HepG2 (cell line): ENCODE data around the gene ZCWPW2. TPM values are rescaled to one million over a fixed set of nuclear protein-coding genes. Genes with fewer than 3 reads are reported as not detected.

Experiments used
- ATAC-seq: fragments of 200-7000 bp; cut with Tn5 transposase; 3 replicates; pipeline ENCODE4 v1.9.1; 2020; ENCODE audit warnings: mild to moderate bottlenecking, moderate library complexity
- BruUV-seq: library from RNA; stranded (reverse); fragments of 400-500 nt; replicated peaks from 2 replicates; lab custom pipeline; 2021; lab: Mats Ljungman, UMichigan
- CTCF ChIA-PET: fragments of 300-600 bp; formaldehyde crosslinking; extraction: SDS; loops from one replicate; lab custom pipeline; 2021; ENCODE audit warnings: low total read pairs, inconsistent platforms, low intra/inter-chr PET ratio; lab: Yijun Ruan, JAX
- POLR2A ChIA-PET: fragments of 350-600 bp; sonication (Branson Sonifier 250); formaldehyde crosslinking; loops from one replicate; lab custom pipeline; 2020; ENCODE audit warnings: antibody characterized with exemption, inconsistent platforms; lab: Yijun Ruan, JAX
- DNase-seq: peaks from one replicate; pipeline ENCODE4 v3.0.0-alpha.2; 2015; ENCODE audit warnings: low spot score
- FAIRE-seq: peaks from 3 replicates; lab custom pipeline; 2011; peaks lifted over from hg19 to GRCh38; lab: Jason Lieb, UNC
- H2AFZ ChIP-seq: one replicate; pipeline ENCODE4 v1.6.1; 2011; ENCODE audit warnings: low read length, inconsistent platforms
- H3K27ac ChIP-seq: fragments of 300-600 bp; 3 replicates; pipeline ENCODE4 v1.8.0; 2011; ENCODE audit warnings: mixed run types, mild to moderate bottlenecking, mixed read lengths, low read length, inconsistent platforms; ENCODE audit not compliant: insufficient read depth; ENCODE audit errors: extremely low read length
- H3K27me3 ChIP-seq, 2 experiments: fragments of 200-600 bp in 1 of 2; 2 replicates in 1 of 2; 3 replicates in 1 of 2; pipeline versions ENCODE4 v1.6.0 to v1.8.0; 2011; ENCODE audit warnings: low read length in 2 of 2, mild to moderate bottlenecking in 2 of 2, moderate library complexity in 2 of 2, inconsistent platforms in 1 of 2; ENCODE audit not compliant: insufficient read depth in 2 of 2, control insufficient read depth in 1 of 2
- H3K36me3 ChIP-seq, 2 experiments: fragments of 200-600 bp in 1 of 2; replicated peaks in 1 of 2; 2 replicates in 1 of 2; 3 replicates in 1 of 2; pipeline versions ENCODE4 v1.5.1 to v1.8.0; 2011; ENCODE audit warnings: low read length in 2 of 2, inconsistent platforms in 1 of 2; ENCODE audit not compliant: insufficient read depth in 2 of 2, control insufficient read depth in 1 of 2
- H3K4me1 ChIP-seq: 2 replicates; pipeline ENCODE4 v1.5.1; 2012; ENCODE audit warnings: low read length, inconsistent platforms; ENCODE audit not compliant: insufficient read depth
- H3K4me2 ChIP-seq: 2 replicates; pipeline ENCODE4 v1.6.0; 2011; ENCODE audit warnings: low read depth, low read length, inconsistent platforms
- H3K4me3 ChIP-seq, 3 experiments: fragments of 200-600 bp in 1 of 3; sonication (generic), shearing (Covaris generic) in 1 of 3; replicated peaks in 1 of 3; 2 replicates each; pipeline ENCODE4 v1.5.1; 2011 to 2016; ENCODE audit warnings: low read length in 3 of 3, inconsistent platforms in 2 of 3, low read depth in 2 of 3, mild to moderate bottlenecking in 2 of 3, control low read depth in 1 of 3, mixed read lengths in 1 of 3; ENCODE audit not compliant: insufficient read depth in 1 of 3
- H3K79me2 ChIP-seq: one replicate; pipeline ENCODE4 v1.6.1; 2011; ENCODE audit warnings: low read length, inconsistent platforms; ENCODE audit not compliant: insufficient read depth
- H3K9ac ChIP-seq: 2 replicates; pipeline ENCODE4 v1.6.0; 2011; ENCODE audit warnings: mild to moderate bottlenecking, low read depth, low read length, inconsistent platforms; ENCODE audit not compliant: insufficient read depth
- H3K9me3 ChIP-seq: 2 replicates; pipeline ENCODE4 v1.5.1; 2012; ENCODE audit warnings: mild to moderate bottlenecking, low read length
- H4K20me1 ChIP-seq: 2 replicates; pipeline ENCODE4 v1.6.0; 2011; ENCODE audit warnings: inconsistent platforms, mild to moderate bottlenecking, low read length, moderate library complexity; ENCODE audit not compliant: insufficient read depth
- AGO1 ChIP-seq: fragments of 200-400 bp; formaldehyde crosslinking; IDR thresholded peaks from 2 replicates; pipeline ENCODE4 v1.6.1; 2017; ENCODE audit warnings: mild to moderate bottlenecking, low read depth, low read length, moderate library complexity; ENCODE audit not compliant: poor library complexity, severe bottlenecking
- BCL6 ChIP-seq: IDR thresholded peaks from 2 replicates; pipeline ENCODE4 v1.6.1; 2016; ENCODE audit warnings: missing genetic modification reagents, missing compliant biosample characterization
- CREBL2 ChIP-seq: sonication (generic); formaldehyde crosslinking; IDR thresholded peaks from 2 replicates; pipeline ENCODE4 v1.8.1; 2023; ENCODE audit warnings: missing genetic modification reagents, mild to moderate bottlenecking, borderline replicate concordance
- JUND ChIP-seq: sonication (generic); formaldehyde crosslinking; IDR thresholded peaks from 2 replicates; pipeline ENCODE4 v1.8.0; 2022; ENCODE audit warnings: mild to moderate bottlenecking, missing genetic modification reagents
- KDM5A ChIP-seq: fragments of 200-600 bp; sonication (generic); IDR thresholded peaks from 2 replicates; pipeline ENCODE4 v1.7.0; 2018; ENCODE audit warnings: antibody characterized with exemption, mild to moderate bottlenecking, low read length, borderline replicate concordance
- MED13 ChIP-seq: sonication (generic); formaldehyde crosslinking; IDR thresholded peaks from 2 replicates; pipeline ENCODE4 v1.5.0; 2020; ENCODE audit warnings: missing genetic modification reagents
- ZBED4 ChIP-seq: sonication (generic); formaldehyde crosslinking; IDR thresholded peaks from 2 replicates; pipeline ENCODE4 v1.4.0; 2020; ENCODE audit warnings: missing genetic modification reagents, borderline replicate concordance
- ZBTB7A ChIP-seq: sonication (generic); formaldehyde crosslinking; IDR thresholded peaks from 2 replicates; pipeline ENCODE4 v1.8.0; 2022; ENCODE audit warnings: mild to moderate bottlenecking, missing genetic modification reagents
- ZNF264 ChIP-seq: sonication (generic); formaldehyde crosslinking; IDR thresholded peaks from 2 replicates; pipeline ENCODE4 v1.4.0; 2020; ENCODE audit warnings: missing genetic modification reagents
- ZNF335 ChIP-seq: sonication (generic); formaldehyde crosslinking; IDR thresholded peaks from 2 replicates; pipeline ENCODE4 v1.4.0; 2020; ENCODE audit warnings: missing genetic modification reagents
- ZNF468 ChIP-seq: sonication (generic); formaldehyde crosslinking; IDR thresholded peaks from 2 replicates; pipeline ENCODE4 v1.8.0; 2022; ENCODE audit warnings: mild to moderate bottlenecking, moderate library complexity, missing genetic modification reagents
- ZNF703 ChIP-seq: sonication (generic); formaldehyde crosslinking; IDR thresholded peaks from 2 replicates; pipeline ENCODE4 v1.5.1; 2020; ENCODE audit warnings: missing genetic modification reagents, mild to moderate bottlenecking, moderate library complexity, borderline replicate concordance
- ZUFSP ChIP-seq: sonication (generic); formaldehyde crosslinking; IDR thresholded peaks from 2 replicates; pipeline ENCODE4 v1.9.0; 2021; ENCODE audit warnings: missing genetic modification reagents, mild to moderate bottlenecking, borderline replicate concordance
- WGBS: methylation state at CpG from one replicate; pipeline ENCODE4 v1.1.6; 2017; ENCODE audit warnings: low lambda C conversion rate; 5-methylcytosine and 5-hydroxymethylcytosine counted together
- in situ Hi-C: cut with HindIII; loops from 2 replicates; pipeline ENCODE4 v1.10.0; 2017; ENCODE audit warnings: low pct_unique_long_range_greater_than_20kb; ENCODE audit not compliant: extremely low pct_ligation_motif_present
- intact Hi-C: fragments of 100-400 bp; cut with micrococcal nuclease; formaldehyde crosslinking; loops from one replicate; pipeline ENCODE4 v1.10.0; 2022; ENCODE audit not compliant: unreplicated experiment
- polyA plus RNA-seq, 8 experiments: library from polyadenylated mRNA; depleted of rRNA in 3 of 8; stranded (reverse) in 7 of 8; unstranded in 1 of 8; fragments of >200 nt; fragmentation: Illumina TruSeq in 4 of 8; extraction: Trizol in 4 of 8; gene quantifications; 2 replicates each; pipeline versions ENCODE4 v1.2.1 to v1.2.3, GENCODE V29; 2011 to 2016; ENCODE audit warnings: low read depth in 4 of 8, missing spikeins in 1 of 8, mixed read lengths in 1 of 8; ENCODE audit not compliant: insufficient read depth in 1 of 8
- total RNA-seq, 5 experiments: library from RNA; depleted of rRNA; stranded (reverse); fragments of >200 nt; fragmentation: Illumina TruSeq; extraction: Trizol; gene quantifications; 2 replicates each; pipeline ENCODE4 v1.2.3, GENCODE V29; 2016; ENCODE audit warnings: low read depth in 1 of 5
- TF ChIP-seq, protein P1 (sequence below): sonication (generic); formaldehyde crosslinking; IDR thresholded peaks from 2 replicates; pipeline ENCODE4 v1.5.0; 2020; ENCODE audit warnings: missing genetic modification reagents

Gene ZCWPW2
- total and polyA plus RNA-seq, 2 of the 13 experiments (the other 11 are each of a cell fraction or from before 2014, with no cell fraction given), result 0.17 to 0.53 TPM

DNA sequence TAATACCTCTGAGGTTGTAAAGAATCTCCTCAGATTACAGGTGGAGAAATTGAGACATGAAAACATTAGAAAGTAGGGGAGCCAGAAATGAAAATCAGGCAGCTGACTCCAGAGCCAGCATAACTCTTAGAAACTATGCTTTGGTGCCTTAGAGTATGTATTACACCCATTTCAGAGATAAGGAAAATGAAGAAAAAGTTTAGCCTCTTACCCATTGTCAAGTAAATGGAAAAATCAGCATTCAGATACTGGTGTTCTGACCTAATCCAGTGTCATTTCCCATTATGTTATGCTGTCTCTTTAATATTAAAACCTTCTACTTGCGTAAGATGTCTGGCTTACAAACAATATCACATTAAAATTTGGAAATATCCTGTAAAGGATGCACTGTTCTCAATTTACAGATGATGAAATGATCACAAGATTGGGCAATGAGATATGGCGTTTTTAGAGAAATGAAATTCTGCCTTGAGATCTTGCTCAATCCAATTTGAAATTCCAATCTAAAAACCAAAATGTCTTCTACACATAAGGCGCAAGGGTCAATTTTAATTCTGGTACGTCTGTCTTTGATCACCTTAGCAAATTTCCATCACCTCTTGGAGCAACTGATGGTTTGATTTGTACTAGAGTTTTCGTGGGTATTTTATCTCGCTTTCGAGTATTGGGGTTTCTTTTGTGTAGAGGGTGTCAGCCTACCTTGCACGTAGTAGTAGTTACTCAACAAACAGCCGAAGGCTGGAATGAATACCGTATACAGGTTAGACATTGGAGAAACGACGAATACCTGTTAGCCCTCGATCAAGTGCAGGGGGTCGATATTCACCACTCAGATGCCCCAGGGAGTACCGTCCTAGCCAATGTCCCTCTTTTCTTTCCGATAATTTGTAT is 902 bp upstream of the ZCWPW2 start (continued):
- TF ChIP-seq ZBED4 (no peak), ZNF703 (CRISPR knock-in tag) (no peak), BCL6 (CRISPR knock-in tag) (0 out of 2 replicates have a peak, but pooled peaks have one; percentile 21)

- no peak overlapping the region for H2AFZ ChIP-seq
- in situ Hi-C loops, result no loop called here
- H3K79me2 ChIP-seq, result peaks cover 54% of the 10 kb centered on the region
- no peaks in the 10 kb centered on the region for H3K27me3 ChIP-seq
- CTCF ChIA-PET, result no interaction called here
- FAIRE-seq (no peak), ATAC-seq (peak; percentile 92), DNase-seq (no peak)
- 1% methylated on average over 13 of the region's 16 CpGs for WGBS
- peak overlapping the region; percentile 86 for H3K9ac ChIP-seq
- H3K4me2 ChIP-seq, result peak overlapping the region; percentile 76
- no TSS peak for BruUV-seq
- POLR2A ChIA-PET, result interaction anchor here (1.0 to 1.9 kb wide), 10 partner anchors 9 to 667 kb away, joined by 3 to 15 read pairs (median 6); partner anchors contain the start of genes CMC1 and EOMES
- H4K20me1 ChIP-seq, result peaks cover 3% of the 10 kb centered on the region; the same call in 1 of the 2 replicates
- no peaks in the 10 kb centered on the region for H3K36me3 ChIP-seq
- H3K4me3 ChIP-seq, result peak overlapping the region; percentile 76 to 94 (median 93)
- H3K4me1 ChIP-seq, result peaks cover 42% of the 10 kb centered on the region
- intact Hi-C loops, result loop anchor here (5.0 to 10.0 kb wide), 3 partner anchors 106 to 986 kb away; partner anchors contain the start of gene CMC1
- peak overlapping the region; percentile 96 for H3K27ac ChIP-seq
- no peaks in the 10 kb centered on the region for H3K9me3 ChIP-seq
- TF ChIP-seq AGO1 (no peak), ZUFSP (no peak), ZNF335 (CRISPR knock-in tag) (peak; percentile 92; the same call in 1 of the 2 replicates), KDM5A (0 out of 2 replicates have a peak, but pooled peaks have one; percentile 10), ZNF468 (CRISPR knock-in tag) (no peak), JUND (0 out of 2 replicates have a peak, but pooled peaks have one; percentile 19), ZNF264 (no peak), MED13 (0 out of 2 replicates have a peak, but pooled peaks have one; percentile 1), ZBTB7A (CRISPR knock-in tag) (peak; percentile 28; the same call in 1 of the 2 replicates), CREBL2 (0 out of 2 replicates have a peak, but pooled peaks have one; percentile 41)
- TF ChIP-seq, protein P1, sequence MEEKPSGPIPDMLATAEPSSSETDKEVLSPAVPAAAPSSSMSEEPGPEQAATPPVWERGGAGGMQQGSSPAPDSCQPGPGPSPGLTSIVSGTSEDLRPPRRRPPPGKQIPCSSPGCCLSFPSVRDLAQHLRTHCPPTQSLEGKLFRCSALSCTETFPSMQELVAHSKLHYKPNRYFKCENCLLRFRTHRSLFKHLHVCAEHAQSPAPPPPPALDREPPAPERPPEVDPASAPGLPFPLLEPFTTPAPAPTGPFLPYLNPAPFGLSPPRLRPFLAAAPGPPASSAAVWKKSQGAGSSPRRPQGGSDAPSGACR, result 0 out of 2 replicates have a peak, but pooled peaks have one; percentile 24
Observed at GRCh38 chr3:28348265-28348628, 274 bp upstream of the ZCWPW2 start.
